SU-DHL-6 (cell line): ENCODE measurements around the gene LDLRAD3.

Experiments used
- H2AFZ ChIP-seq: fragments of 200-600 bp; sonication (generic); 2 replicates; pipeline ENCODE4 v1.6.1; 2014; ENCODE audit warnings: low read depth, mild to moderate bottlenecking, moderate library complexity, mixed read lengths, antibody characterized with exemption, low read length; ENCODE audit not compliant: severe bottlenecking
- H3F3A ChIP-seq: fragments of 200-600 bp; shearing (Covaris generic); 2 replicates; pipeline ENCODE4 v1.6.0; 2016; ENCODE audit warnings: antibody characterized with exemption, mild to moderate bottlenecking; ENCODE audit not compliant: insufficient read depth
- H3K27ac ChIP-seq: fragments of 200-600 bp; sonication (generic); 2 replicates; pipeline ENCODE4 v1.5.1; 2016; ENCODE audit warnings: low read depth, mild to moderate bottlenecking, low read length, moderate library complexity, mixed read lengths
- H3K27me3 ChIP-seq: fragments of 200-600 bp; sonication (generic), shearing (Covaris generic); 2 replicates; pipeline ENCODE4 v1.6.0; 2014; ENCODE audit warnings: mild to moderate bottlenecking, low read length
- H3K36me3 ChIP-seq: fragments of 200-600 bp; sonication (generic); 2 replicates; pipeline ENCODE4 v1.6.1; 2014; ENCODE audit warnings: mild to moderate bottlenecking, low read length, mixed read lengths
- H3K4me2 ChIP-seq: fragments of 300-600, 200-600 bp; shearing (Covaris generic), sonication (generic); 2 replicates; pipeline ENCODE4 v1.6.0; 2014; ENCODE audit warnings: low read length, low read depth, mild to moderate bottlenecking; ENCODE audit not compliant: poor library complexity, severe bottlenecking
- H3K4me3 ChIP-seq: fragments of 200-600 bp; sonication (generic); 2 replicates; pipeline ENCODE4 v1.5.1; 2014; ENCODE audit warnings: antibody characterized with exemption, low read length, mild to moderate bottlenecking, mixed read lengths; ENCODE audit not compliant: insufficient read depth, poor library complexity, severe bottlenecking
- H3K79me2 ChIP-seq: fragments of 200-600 bp; sonication (generic); 2 replicates; pipeline ENCODE4 v1.6.1; 2014; ENCODE audit warnings: mild to moderate bottlenecking, low read length, moderate library complexity; ENCODE audit not compliant: insufficient read depth
- H3K9ac ChIP-seq: fragments of 200-600 bp; sonication (generic); 2 replicates; pipeline ENCODE4 v1.7.0; 2014; ENCODE audit warnings: mild to moderate bottlenecking, low read length
- H3K9me2 ChIP-seq: fragments of 200-600 bp; sonication (generic); replicated peaks from 2 replicates; pipeline ENCODE4 v1.6.1; 2014; ENCODE audit warnings: low read length; ENCODE audit not compliant: insufficient read depth
- H3K9me3 ChIP-seq: fragments of 200-600 bp; sonication (generic); 2 replicates; pipeline ENCODE4 v1.6.1; 2014; ENCODE audit warnings: low read length, mixed read lengths; ENCODE audit not compliant: insufficient read depth
- H4K20me1 ChIP-seq: fragments of 200-600 bp; sonication (generic); 2 replicates; pipeline ENCODE4 v1.6.1; 2014; ENCODE audit warnings: low read depth, mild to moderate bottlenecking, antibody characterized with exemption, low read length, moderate library complexity, mixed read lengths
- CTCF ChIP-seq: fragments of 200-600 bp; sonication (generic); IDR thresholded peaks from one replicate; pipeline ENCODE4 v1.5.1; 2017; ENCODE audit warnings: antibody characterized with exemption, mild to moderate bottlenecking, low read length, moderate library complexity; ENCODE audit not compliant: insufficient read depth, poor library complexity, severe bottlenecking
- EZH2phosphoT487 ChIP-seq: fragments of 200-600 bp; sonication (generic), shearing (Covaris generic); conservative IDR thresholded peaks from 2 replicates; pipeline ENCODE4 v1.6.1; 2018; ENCODE audit warnings: mild to moderate bottlenecking, antibody characterized with exemption, low read length, moderate library complexity, mixed read lengths

LDLRAD3 gene

DNA sequence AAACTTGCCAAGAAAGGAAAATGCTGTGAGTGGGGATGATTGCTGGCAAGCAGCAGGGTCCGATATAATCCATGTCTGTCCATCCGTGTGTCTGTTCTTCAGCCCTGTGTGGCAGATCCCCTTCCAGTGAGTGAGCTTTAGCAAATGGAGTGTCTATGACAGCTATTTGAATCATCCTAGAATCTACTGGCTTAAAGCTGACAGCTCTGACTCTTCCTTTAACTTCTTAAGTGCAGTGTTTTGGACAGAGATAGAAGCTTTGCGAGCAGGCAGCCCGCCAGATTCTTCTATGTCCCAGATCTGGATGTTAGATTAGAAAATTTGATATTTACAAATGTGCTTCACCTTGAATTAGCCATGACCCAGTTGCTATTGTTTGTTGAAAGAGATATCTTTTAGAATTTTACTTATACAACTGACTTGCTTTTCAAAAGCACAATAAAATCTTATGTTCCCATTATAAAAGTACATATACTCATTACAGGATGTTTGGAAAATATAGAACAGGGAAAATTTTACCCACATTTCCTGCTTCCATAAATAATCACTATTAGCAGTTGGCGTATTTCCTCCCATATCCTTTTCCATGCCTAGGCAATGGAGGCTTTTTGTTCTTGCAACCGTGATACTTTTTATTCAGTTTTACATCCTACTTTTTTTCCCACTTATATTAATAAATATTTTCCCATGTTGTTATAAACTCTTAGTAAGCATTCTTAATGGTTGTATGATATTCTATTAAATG lies 220.8 kb downstream of the LDLRAD3 start:
- Histone ChIP-seq H3K4me2 (no peak overlapping the region), H3K4me3 (no peak overlapping the region), H3K27ac (no peak overlapping the region), H4K20me1 (no peaks in the 10 kb centered on the region), H3K9ac (no peak overlapping the region), H3F3A (no peaks in the 10 kb centered on the region), H3K9me3 (no peaks in the 10 kb centered on the region), H3K36me3 (no peaks in the 10 kb centered on the region), H3K79me2 (no peaks in the 10 kb centered on the region), H3K9me2 (no peaks in the 10 kb centered on the region), H2AFZ (no peak overlapping the region), H3K27me3 (no peaks in the 10 kb centered on the region)
- TF ChIP-seq EZH2phosphoT487 (no peak), CTCF (no peak)

GRCh38 chr11:36165621-36166397 lies 221.9 kb downstream of the LDLRAD3 start:
- Histone ChIP-seq H2AFZ (no peak overlapping the region), H3K9me3 (no peaks in the 10 kb centered on the region), H3K4me3 (no peak overlapping the region), H4K20me1 (no peaks in the 10 kb centered on the region), H3F3A (no peaks in the 10 kb centered on the region), H3K36me3 (no peaks in the 10 kb centered on the region), H3K27ac (no peak overlapping the region), H3K9ac (no peak overlapping the region), H3K9me2 (no peaks in the 10 kb centered on the region), H3K27me3 (no peaks in the 10 kb centered on the region), H3K79me2 (no peaks in the 10 kb centered on the region), H3K4me2 (no peak overlapping the region)
- no peak for TF ChIP-seq CTCF
- TF ChIP-seq EZH2phosphoT487, result no peak

DNA sequence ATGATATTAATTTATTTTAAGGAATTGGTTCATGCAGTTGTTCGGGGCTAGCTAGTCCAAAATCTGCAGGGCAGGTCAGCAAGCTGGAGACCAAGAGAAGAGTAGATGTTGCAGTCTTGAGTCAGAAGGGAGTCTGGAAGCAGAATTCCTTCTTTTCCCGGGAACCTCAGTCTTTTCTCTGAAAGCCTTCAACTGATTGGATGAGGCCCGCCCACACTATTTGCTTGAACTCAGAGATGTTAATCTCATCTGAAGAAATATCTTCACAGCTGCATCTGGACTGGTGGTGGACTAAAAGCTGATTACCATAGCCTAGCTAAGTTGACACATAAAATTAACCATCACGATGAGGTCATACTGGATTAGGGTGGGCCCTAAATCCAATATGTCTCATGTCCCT lies 223.2 kb downstream of the LDLRAD3 start:
- no peaks in the 10 kb centered on the region for H3F3A ChIP-seq
- H3K27me3 ChIP-seq, result no peaks in the 10 kb centered on the region
- H3K27ac ChIP-seq, result no peak overlapping the region

More for the DNA sequence above, 223.2 kb downstream of the LDLRAD3 start:
- no peak for TF ChIP-seq CTCF
- no peak for TF ChIP-seq EZH2phosphoT487
- Histone ChIP-seq H3K79me2 (no peaks in the 10 kb centered on the region), H4K20me1 (no peaks in the 10 kb centered on the region), H3K9me2 (no peaks in the 10 kb centered on the region), H3K9me3 (no peaks in the 10 kb centered on the region), H3K36me3 (no peaks in the 10 kb centered on the region), H3K4me3 (no peak overlapping the region), H3K4me2 (no peak overlapping the region), H3K9ac (no peak overlapping the region), H2AFZ (no peak overlapping the region)
